ENCODE results near the gene NAALADL2. TPM values are rescaled to one million over a fixed set of nuclear protein-coding genes. Genes with fewer than 3 reads are reported as not detected.
"Not testable (repeated sequence)": the region's sequence is repeated elsewhere in the genome, so short reads cannot be mapped to it uniquely, and the experiment has no call there.

NAALADL2 gene
- polyA plus RNA-seq, 2 donors, result 0.26 to 0.54 TPM

- Histone ChIP-seq H3K27ac (ENCODE audit: low read depth in 2 of 2, low read length in 1 of 2) (no peak overlapping the region), H3K4me3 (ENCODE audit: low read depth in 1 of 2, low read length in 2 of 2) (no peak overlapping the region), H3K36me3 (ENCODE audit: control insufficient read depth in 2 of 2, insufficient read depth in 2 of 2, low read length in 1 of 2) (no peaks in the 10 kb centered on the region), H3K4me1 (ENCODE audit: control insufficient read depth in 2 of 2, insufficient read depth in 2 of 2, low read length in 1 of 2) (no peaks in the 10 kb centered on the region), H3K9me3 (ENCODE audit: control insufficient read depth in 2 of 2, insufficient read depth in 1 of 2, low read depth in 1 of 2, low read length in 1 of 2) (no peaks in the 10 kb centered on the region), H3K27me3 (ENCODE audit: control insufficient read depth in 1 of 2, insufficient read depth in 2 of 2, low read length in 2 of 2) (no peaks in the 10 kb centered on the region)
- 60 to 66% methylated on average over 4 of the region's 4 CpGs for WGBS, 2 donors
Measured at GRCh38 chr3:175432376-175433025, 573.4 kb downstream of the NAALADL2 start.

- Histone ChIP-seq H3K4me3 (ENCODE audit: low read depth in 1 of 2, low read length in 2 of 2) (no peak overlapping the region), H3K4me1 (ENCODE audit: control insufficient read depth in 2 of 2, insufficient read depth in 2 of 2, low read length in 1 of 2) (no peaks in the 10 kb centered on the region), H3K27ac (ENCODE audit: low read depth in 2 of 2, low read length in 1 of 2) (no peak overlapping the region), H3K36me3 (ENCODE audit: control insufficient read depth in 2 of 2, insufficient read depth in 2 of 2, low read length in 1 of 2) (no peaks in the 10 kb centered on the region), H3K27me3 (ENCODE audit: control insufficient read depth in 1 of 2, insufficient read depth in 2 of 2, low read length in 2 of 2) (no peaks in the 10 kb centered on the region), H3K9me3 (ENCODE audit: control insufficient read depth in 2 of 2, insufficient read depth in 1 of 2, low read depth in 1 of 2, low read length in 1 of 2) (no peaks in the 10 kb centered on the region)
- WGBS, 2 donors, result 80 to 84% methylated on average over 5 of the region's 5 CpGs
Measured at GRCh38 chr3:175433026-175433674, 574.0 kb downstream of the NAALADL2 start.

- Histone ChIP-seq H3K4me1 (ENCODE audit: control insufficient read depth in 2 of 2, insufficient read depth in 2 of 2, low read length in 1 of 2) (no peaks in the 10 kb centered on the region), H3K27ac (ENCODE audit: low read depth in 2 of 2, low read length in 1 of 2) (no peak overlapping the region), H3K4me3 (ENCODE audit: low read depth in 1 of 2, low read length in 2 of 2) (no peak overlapping the region), H3K27me3 (ENCODE audit: control insufficient read depth in 1 of 2, insufficient read depth in 2 of 2, low read length in 2 of 2) (no peaks in the 10 kb centered on the region), H3K9me3 (ENCODE audit: control insufficient read depth in 2 of 2, insufficient read depth in 1 of 2, low read depth in 1 of 2, low read length in 1 of 2) (no peaks in the 10 kb centered on the region), H3K36me3 (ENCODE audit: control insufficient read depth in 2 of 2, insufficient read depth in 2 of 2, low read length in 1 of 2) (no peaks in the 10 kb centered on the region)
Measured at GRCh38 chr3:175434561-175434960, 575.4 kb downstream of the NAALADL2 start.

GRCh38 chr3:175443682-175444081 lies 584.5 kb downstream of the NAALADL2 start:
- H3K4me3 ChIP-seq (ENCODE audit: low read depth in 1 of 2, low read length in 2 of 2), result no peak overlapping the region
- no peaks in the 10 kb centered on the region for H3K27me3 ChIP-seq (ENCODE audit: control insufficient read depth in 1 of 2, insufficient read depth in 2 of 2, low read length in 2 of 2)
- H3K36me3 ChIP-seq (ENCODE audit: control insufficient read depth in 2 of 2, insufficient read depth in 2 of 2, low read length in 1 of 2), result no peaks in the 10 kb centered on the region
- no peak overlapping the region for H3K27ac ChIP-seq (ENCODE audit: low read depth in 2 of 2, low read length in 1 of 2)
- H3K9me3 ChIP-seq (ENCODE audit: control insufficient read depth in 2 of 2, insufficient read depth in 1 of 2, low read depth in 1 of 2, low read length in 1 of 2), result no peaks in the 10 kb centered on the region
- WGBS, 2 donors, result 79 to 84% methylated on average over 3 of the region's 3 CpGs
- H3K4me1 ChIP-seq (ENCODE audit: control insufficient read depth in 2 of 2, insufficient read depth in 2 of 2, low read length in 1 of 2), result no peaks in the 10 kb centered on the region

GRCh38 chr3:175445741-175446140 lies 586.6 kb downstream of the NAALADL2 start:
- 94 to 95% methylated on average over 3 of the region's 3 CpGs for WGBS, 2 donors
- no peak overlapping the region for H3K4me3 ChIP-seq (ENCODE audit: low read depth in 1 of 2, low read length in 2 of 2)
- H3K27ac ChIP-seq (ENCODE audit: low read depth in 2 of 2, low read length in 1 of 2), result no peak overlapping the region
- no peaks in the 10 kb centered on the region for H3K27me3 ChIP-seq (ENCODE audit: control insufficient read depth in 1 of 2, insufficient read depth in 2 of 2, low read length in 2 of 2)
- H3K9me3 ChIP-seq (ENCODE audit: control insufficient read depth in 2 of 2, insufficient read depth in 1 of 2, low read depth in 1 of 2, low read length in 1 of 2), result no peaks in the 10 kb centered on the region
- H3K36me3 ChIP-seq (ENCODE audit: control insufficient read depth in 2 of 2, insufficient read depth in 2 of 2, low read length in 1 of 2), result no peaks in the 10 kb centered on the region
- H3K4me1 ChIP-seq (ENCODE audit: control insufficient read depth in 2 of 2, insufficient read depth in 2 of 2, low read length in 1 of 2), result no peaks in the 10 kb centered on the region

GRCh38 chr3:175447521-175447920 lies 588.4 kb downstream of the NAALADL2 start:
- Histone ChIP-seq H3K9me3 (ENCODE audit: control insufficient read depth in 2 of 2, insufficient read depth in 1 of 2, low read depth in 1 of 2, low read length in 1 of 2) (no peaks in the 10 kb centered on the region), H3K4me3 (ENCODE audit: low read depth in 1 of 2, low read length in 2 of 2) (no peak overlapping the region), H3K36me3 (ENCODE audit: control insufficient read depth in 2 of 2, insufficient read depth in 2 of 2, low read length in 1 of 2) (no peaks in the 10 kb centered on the region), H3K27ac (ENCODE audit: low read depth in 2 of 2, low read length in 1 of 2) (no peak overlapping the region), H3K4me1 (ENCODE audit: control insufficient read depth in 2 of 2, insufficient read depth in 2 of 2, low read length in 1 of 2) (no peaks in the 10 kb centered on the region), H3K27me3 (ENCODE audit: control insufficient read depth in 1 of 2, insufficient read depth in 2 of 2, low read length in 2 of 2) (no peaks in the 10 kb centered on the region)
- WGBS, 2 donors, result 81 to 82% methylated on average over 6 of the region's 6 CpGs

- no peaks in the 10 kb centered on the region for H3K4me1 ChIP-seq (ENCODE audit: control insufficient read depth in 2 of 2, insufficient read depth in 2 of 2, low read length in 1 of 2)
- H3K4me3 ChIP-seq (ENCODE audit: low read depth in 1 of 2, low read length in 2 of 2), result no peak overlapping the region
- H3K9me3 ChIP-seq (ENCODE audit: control insufficient read depth in 2 of 2, insufficient read depth in 1 of 2, low read depth in 1 of 2, low read length in 1 of 2), result no peaks in the 10 kb centered on the region
- no peaks in the 10 kb centered on the region for H3K27me3 ChIP-seq (ENCODE audit: control insufficient read depth in 1 of 2, insufficient read depth in 2 of 2, low read length in 2 of 2)
- no peak overlapping the region for H3K27ac ChIP-seq (ENCODE audit: low read depth in 2 of 2, low read length in 1 of 2)
- WGBS, 2 donors, result 94% methylated on average over 3 of the region's 3 CpGs
- no peaks in the 10 kb centered on the region for H3K36me3 ChIP-seq (ENCODE audit: control insufficient read depth in 2 of 2, insufficient read depth in 2 of 2, low read length in 1 of 2)
Measured at GRCh38 chr3:175453361-175453760, 594.2 kb downstream of the NAALADL2 start.

- 77 to 81% methylated on average over 2 of the region's 2 CpGs for WGBS, 2 donors
- H3K36me3 ChIP-seq (ENCODE audit: control insufficient read depth in 2 of 2, insufficient read depth in 2 of 2, low read length in 1 of 2), result no peaks in the 10 kb centered on the region
- no peaks in the 10 kb centered on the region for H3K4me1 ChIP-seq (ENCODE audit: control insufficient read depth in 2 of 2, insufficient read depth in 2 of 2, low read length in 1 of 2)
- no peak overlapping the region for H3K27ac ChIP-seq (ENCODE audit: low read depth in 2 of 2, low read length in 1 of 2)
- H3K27me3 ChIP-seq (ENCODE audit: control insufficient read depth in 1 of 2, insufficient read depth in 2 of 2, low read length in 2 of 2), result no peaks in the 10 kb centered on the region
- H3K4me3 ChIP-seq (ENCODE audit: low read depth in 1 of 2, low read length in 2 of 2), result no peak overlapping the region
- H3K9me3 ChIP-seq (ENCODE audit: control insufficient read depth in 2 of 2, insufficient read depth in 1 of 2, low read depth in 1 of 2, low read length in 1 of 2), result no peaks in the 10 kb centered on the region
Measured at GRCh38 chr3:175456466-175456865, 597.3 kb downstream of the NAALADL2 start.

- no peaks in the 10 kb centered on the region for H3K4me1 ChIP-seq (ENCODE audit: control insufficient read depth in 2 of 2, insufficient read depth in 2 of 2, low read length in 1 of 2)
- no peaks in the 10 kb centered on the region for H3K27me3 ChIP-seq (ENCODE audit: control insufficient read depth in 1 of 2, insufficient read depth in 2 of 2, low read length in 2 of 2)
- no peak overlapping the region for H3K4me3 ChIP-seq (ENCODE audit: low read depth in 1 of 2, low read length in 2 of 2)
- 88 to 93% methylated on average over 2 of the region's 2 CpGs for WGBS, 2 donors
- no peaks in the 10 kb centered on the region for H3K36me3 ChIP-seq (ENCODE audit: control insufficient read depth in 2 of 2, insufficient read depth in 2 of 2, low read length in 1 of 2)
- no peaks in the 10 kb centered on the region for H3K9me3 ChIP-seq (ENCODE audit: control insufficient read depth in 2 of 2, insufficient read depth in 1 of 2, low read depth in 1 of 2, low read length in 1 of 2)
- H3K27ac ChIP-seq (ENCODE audit: low read depth in 2 of 2, low read length in 1 of 2), result no peak overlapping the region
Measured at GRCh38 chr3:175457301-175457700, 598.2 kb downstream of the NAALADL2 start.

- H3K9me3 ChIP-seq (ENCODE audit: control insufficient read depth in 2 of 2, insufficient read depth in 1 of 2, low read depth in 1 of 2, low read length in 1 of 2); H3K36me3 ChIP-seq (ENCODE audit: control insufficient read depth in 2 of 2, insufficient read depth in 2 of 2, low read length in 1 of 2); H3K27me3 ChIP-seq (ENCODE audit: control insufficient read depth in 1 of 2, insufficient read depth in 2 of 2, low read length in 2 of 2); H3K4me3 ChIP-seq (ENCODE audit: low read depth in 1 of 2, low read length in 2 of 2); H3K27ac ChIP-seq (ENCODE audit: low read depth in 2 of 2, low read length in 1 of 2); H3K4me1 ChIP-seq (ENCODE audit: control insufficient read depth in 2 of 2, insufficient read depth in 2 of 2, low read length in 1 of 2): not testable (repeated sequence)
- whole genome bisulfite sequencing, 2 donors, result 82 to 90% methylated on average over 4 of the region's 4 CpGs
Measured at GRCh38 chr3:175460849-175461399, 601.8 kb downstream of the NAALADL2 start.

Measured in esophagus (tissue), 2 donors.